Fibroblast of mammary gland (primary cell): ENCODE data around the gene ENC1.

Experiments used
- DNase-seq: peaks from one replicate; pipeline ENCODE4 v3.0.0-alpha.2; 2010; ENCODE audit warnings: low read depth
- H3K4me3 ChIP-seq: 2 replicates; pipeline ENCODE4 v1.5.1; 2011; ENCODE audit warnings: low read depth, mild to moderate bottlenecking, low read length, moderate library complexity; ENCODE audit not compliant: control insufficient read depth
- CTCF ChIP-seq: conservative IDR thresholded peaks from 2 replicates; pipeline ENCODE4 v1.5.1; 2011; ENCODE audit warnings: low read depth, low read length, inconsistent platforms; ENCODE audit not compliant: control insufficient read depth, insufficient read depth

Gene ENC1

GRCh38 chr5:74643111-74643562 lies 2.6 kb upstream of the ENC1 start:
- no peak overlapping the region for H3K4me3 ChIP-seq
- TF ChIP-seq CTCF, result no peak
- peak; percentile 95 for DNase-seq

- DNase-seq, result no peak
- no peak overlapping the region for H3K4me3 ChIP-seq
- no peak for TF ChIP-seq CTCF
Observed at GRCh38 chr5:74642543-74642863, 2.0 kb upstream of the ENC1 start.

GRCh38 chr5:74641735-74642542 lies 1.4 kb upstream of the ENC1 start:
- DNase-seq, result peak; percentile 85
- TF ChIP-seq CTCF, result peak; percentile 79
- peak overlapping the region; percentile 75 for H3K4me3 ChIP-seq

DNA sequence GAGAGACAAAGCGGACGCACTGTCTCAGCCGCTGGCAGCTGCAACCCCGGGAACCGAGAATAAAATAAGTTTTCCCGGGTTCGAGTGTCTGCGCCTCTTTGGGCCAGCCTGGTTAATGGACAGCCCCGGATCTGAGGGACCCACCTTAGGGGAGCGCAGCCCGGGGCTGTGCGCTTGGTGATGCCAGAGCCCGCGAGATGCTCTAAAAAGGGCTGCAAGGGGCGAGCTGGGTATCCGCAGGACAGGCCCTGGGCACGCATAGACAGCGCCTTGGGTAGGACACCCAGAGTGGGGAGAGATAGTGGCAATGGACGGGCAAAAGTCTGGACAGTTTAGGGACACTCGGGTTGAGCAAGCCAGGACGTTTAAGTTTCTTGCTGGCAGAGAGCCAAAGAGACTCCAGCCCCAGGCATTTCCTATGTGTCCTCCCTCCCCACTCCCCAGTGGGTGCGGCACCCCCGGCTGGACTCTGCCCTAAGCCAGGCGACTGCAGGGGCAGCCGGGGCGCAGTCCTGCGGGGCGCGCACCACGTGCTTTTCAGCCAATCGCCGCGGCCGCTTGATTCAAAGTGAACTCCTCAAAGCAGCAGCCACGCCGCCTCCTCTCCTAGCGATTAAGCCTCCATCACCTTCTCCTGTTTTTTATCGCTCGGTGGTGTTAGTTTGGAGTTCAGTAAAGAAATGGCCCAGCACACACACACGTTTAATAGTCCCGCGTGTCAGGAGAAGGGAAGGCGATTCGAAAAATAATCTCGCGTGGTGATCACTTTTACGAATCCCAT lies 616 bp upstream of the ENC1 start:
- peak overlapping the region; percentile 75 for H3K4me3 ChIP-seq
- DNase-seq, result peak; percentile 73
- TF ChIP-seq CTCF, result no peak

- peak overlapping the region; percentile 75 for H3K4me3 ChIP-seq
- no peak for TF ChIP-seq CTCF
- peak; percentile 38 for DNase-seq
Observed at GRCh38 chr5:74639807-74640449, 600 bp downstream of the ENC1 start.

- H3K4me3 ChIP-seq, result peak overlapping the region; percentile 75
- DNase-seq, result peak; percentile 55
- TF ChIP-seq CTCF, result no peak
Observed at GRCh38 chr5:74638970-74639806, 1.3 kb downstream of the ENC1 start.
